Stimulated activated CD4-positive, alpha-beta T cell treated with anti-CD3 and anti-CD28 coated beads, Interleukin-2, amount 100 ng/mL, for 48 hours (primary cell): ENCODE data around the gene NMT1.
"Not testable (repeated sequence)": the region's sequence is repeated elsewhere in the genome, so short reads cannot be mapped to it uniquely, and the experiment has no call there.

ENCODE experiments used
- DNase-seq, 2 donors: peaks; one replicate each; pipeline ENCODE4 v3.0.0-alpha.2; 2020

The NMT1 gene

GRCh38 chr17:45038728-45039634 is 22.1 kb upstream of the NMT1 start:
- DNase-seq: no peak

- DNase-seq: no peak
These were observed 20.7 kb upstream of the NMT1 start for GRCh38 chr17:45040459-45040858.

GRCh38 chr17:45042346-45043120 is 18.6 kb upstream of the NMT1 start:
- no peak for DNase-seq

DNA sequence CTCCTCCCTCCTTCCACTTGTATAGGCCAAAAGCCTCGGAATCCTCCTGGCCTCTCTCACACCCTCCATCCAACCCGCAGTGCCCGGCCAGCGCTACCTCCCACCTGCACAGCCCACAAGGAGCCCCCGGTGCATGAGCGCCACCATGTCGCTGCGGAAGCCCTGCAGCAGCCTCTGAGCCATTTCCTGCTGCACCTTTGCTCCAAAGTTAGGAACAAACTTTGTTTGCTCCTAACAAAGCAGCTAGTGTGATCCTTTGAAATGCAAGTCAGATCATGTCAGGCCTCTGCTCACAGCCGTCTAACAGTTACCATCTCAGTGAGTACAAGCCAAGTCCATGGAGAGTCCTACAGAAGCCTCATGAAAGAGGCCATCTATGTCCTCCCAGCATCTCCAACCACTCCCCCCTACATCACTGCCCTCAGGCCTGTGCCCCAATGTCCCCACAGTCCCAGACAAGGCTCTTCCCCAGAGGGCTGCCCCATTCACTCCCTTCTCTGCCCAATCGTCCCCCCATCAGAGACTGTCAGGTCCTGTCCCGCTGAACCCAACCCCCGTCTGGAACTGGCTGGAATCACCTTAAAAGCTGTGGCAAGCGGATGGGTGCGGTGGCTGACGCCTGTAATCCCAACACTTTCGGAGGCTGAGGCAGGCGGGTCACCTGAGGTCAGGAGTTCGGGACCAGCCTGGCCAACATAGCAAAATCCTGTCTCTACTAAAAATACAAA is 17.1 kb upstream of the NMT1 start:
- no peak for DNase-seq

- DNase-seq: no peak
These were observed 14.5 kb upstream of the NMT1 start for GRCh38 chr17:45046537-45047125.

GRCh38 chr17:45048795-45049563 is 12.1 kb upstream of the NMT1 start:
- DNase-seq: no peak

- peak; percentile 31 to 32 for DNase-seq
These were observed 10.5 kb upstream of the NMT1 start for GRCh38 chr17:45050481-45051059.

DNA sequence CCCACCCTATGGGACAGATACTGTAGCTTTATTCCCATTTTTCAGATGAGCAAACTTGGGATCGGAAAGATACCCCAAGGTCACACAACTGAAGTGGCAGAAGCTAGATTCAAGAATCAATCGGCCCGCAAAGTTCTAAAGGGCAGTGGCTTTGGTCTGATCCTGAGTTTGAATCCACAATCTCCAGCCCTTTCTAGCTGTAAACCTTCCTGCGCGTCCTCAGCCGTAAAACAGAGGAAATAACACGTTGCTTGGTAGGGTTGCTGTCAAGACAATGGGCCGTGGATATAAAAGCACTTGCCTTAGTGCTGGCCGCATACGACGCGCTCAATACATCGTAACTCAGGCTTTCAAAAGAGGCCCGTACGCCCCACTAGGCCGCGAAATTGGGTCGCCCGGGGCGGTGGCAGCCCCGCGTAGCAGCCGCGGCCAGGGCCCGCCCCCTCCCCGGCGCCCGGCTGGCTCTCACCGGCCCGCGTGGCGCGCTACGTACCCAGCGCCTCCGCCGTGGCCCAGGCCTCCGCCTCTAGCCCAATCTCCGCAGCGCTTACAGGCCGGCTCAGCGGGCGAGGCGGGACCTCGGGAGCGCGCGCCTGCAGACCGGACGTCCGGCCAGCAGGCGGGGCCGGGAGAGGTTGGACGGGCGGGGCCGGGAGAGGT is 9.9 kb upstream of the NMT1 start, which contains the start of gene DCAKD:
TSS of gene DCAKD (minus strand) at position 573 of the 660 bp plus-strand sequence. CDS start 16,747 bp downstream, outside the sequence.
- DNase-seq: peak; percentile 86 to 87

DNA sequence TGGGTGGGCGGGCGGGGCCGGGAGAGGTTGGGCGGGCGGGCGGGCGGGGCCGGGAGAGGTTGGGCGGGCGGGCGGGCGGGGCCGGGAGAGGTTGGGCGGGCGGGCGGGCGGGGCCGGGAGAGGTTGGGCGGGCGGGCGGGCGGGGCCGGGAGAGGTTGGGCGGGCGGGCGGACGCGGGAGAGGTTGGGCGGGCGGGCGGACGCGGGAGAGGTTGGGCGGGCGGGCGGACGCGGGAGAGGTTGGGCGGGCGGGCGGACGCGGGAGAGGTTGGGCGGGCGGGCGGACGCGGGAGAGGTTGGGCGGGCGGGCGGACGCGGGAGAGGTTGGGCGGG is 9.4 kb upstream of the NMT1 start:
- DNase-seq: not testable (repeated sequence)

GRCh38 chr17:45052052-45052772 is 8.9 kb upstream of the NMT1 start:
- DNase-seq: peak; percentile 26 to 34

DNA sequence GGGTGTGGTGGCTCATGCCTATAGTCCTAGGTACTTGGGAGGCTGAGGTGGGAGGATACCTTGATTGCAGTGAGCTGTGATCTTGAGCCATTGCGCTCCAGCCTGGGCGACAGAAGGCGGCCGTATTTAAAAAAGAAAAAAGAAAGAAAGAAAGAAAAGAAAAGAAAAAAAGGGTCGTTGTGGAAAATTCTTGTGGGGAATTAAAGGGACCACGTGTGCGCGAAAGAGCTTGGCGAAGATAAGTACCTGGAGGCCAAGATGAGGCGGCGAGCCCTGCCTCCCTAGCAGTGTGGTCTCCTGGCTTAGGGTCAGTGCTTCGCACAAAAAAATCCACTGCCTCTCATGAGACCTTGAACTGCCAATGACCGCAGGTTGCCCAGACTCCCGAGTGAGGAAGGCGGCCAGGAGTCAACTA is 728 bp upstream of the NMT1 start:
- DNase-seq: no peak

DNA sequence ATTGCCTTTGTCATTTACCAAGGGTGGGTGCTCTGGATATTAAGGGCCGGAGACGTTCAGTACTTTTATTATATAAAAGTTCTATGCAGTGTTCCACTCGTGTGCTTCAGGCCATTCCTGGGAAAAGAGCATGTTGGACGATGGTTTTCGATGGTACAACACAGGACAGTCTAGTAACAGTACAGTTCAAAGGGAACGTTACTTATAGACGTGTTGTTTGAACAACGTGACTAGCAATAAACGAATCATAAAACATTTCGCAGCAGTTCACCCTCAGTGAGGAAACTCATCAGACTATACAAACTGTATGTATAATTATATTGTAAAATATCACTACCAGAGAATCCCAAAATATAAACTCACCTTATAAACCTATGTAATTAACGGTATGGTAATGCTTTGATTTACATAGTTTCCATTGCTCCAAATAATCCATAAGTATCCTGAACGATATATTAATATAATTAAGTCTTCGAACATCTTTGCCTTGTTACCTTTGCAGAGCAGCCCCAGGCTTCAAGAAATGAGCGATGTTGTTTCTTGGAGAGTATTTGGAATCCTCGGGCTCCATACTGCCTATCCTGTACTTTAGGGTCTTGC is 589 bp downstream of the NMT1 start:
- DNase-seq: no peak

DNA sequence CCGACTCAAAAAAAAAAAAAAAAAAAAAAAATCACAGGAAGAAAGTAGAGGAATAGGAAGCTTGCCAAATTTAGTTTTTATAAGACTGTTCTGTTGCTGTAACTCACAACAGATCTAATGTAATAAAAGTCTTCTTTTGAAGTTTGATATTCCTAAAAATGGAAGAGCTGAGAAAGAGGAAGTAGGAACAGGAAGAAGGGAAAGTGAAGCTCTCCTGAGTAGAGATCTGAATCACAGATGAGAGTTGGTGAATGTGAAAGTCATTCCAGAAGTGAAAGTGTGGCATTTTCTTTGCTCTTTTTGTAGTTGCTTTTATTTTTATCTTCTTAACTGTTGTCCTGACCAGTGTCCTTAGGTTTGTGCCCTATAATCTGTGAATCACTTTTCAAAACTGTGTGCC is 2.1 kb downstream of the NMT1 start:
- DNase-seq: no peak

DNA sequence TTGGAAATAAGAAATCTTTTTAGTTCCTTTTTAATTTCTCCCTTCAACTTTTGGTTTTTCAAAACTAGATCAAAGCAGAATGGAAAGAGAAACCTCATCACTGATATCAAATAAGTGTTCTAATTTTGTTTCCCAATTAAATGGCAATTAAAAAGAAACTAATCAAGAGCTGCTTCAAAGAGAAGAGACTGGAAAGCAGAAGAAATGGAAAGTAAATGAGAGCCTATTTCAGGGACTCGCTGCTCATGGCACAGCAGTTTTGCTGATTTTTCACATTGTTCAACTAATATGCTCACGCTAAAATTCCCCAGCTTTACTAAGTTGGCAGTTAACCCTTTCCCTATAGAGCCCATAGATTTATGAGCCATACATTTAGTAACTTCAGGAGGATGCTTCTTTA is 6.5 kb downstream of the NMT1 start:
- DNase-seq: no peak

- no peak for DNase-seq
These were observed 8.9 kb downstream of the NMT1 start for GRCh38 chr17:45070001-45070400.

GRCh38 chr17:45070809-45071208 is 9.7 kb downstream of the NMT1 start:
- DNase-seq: no peak

DNA sequence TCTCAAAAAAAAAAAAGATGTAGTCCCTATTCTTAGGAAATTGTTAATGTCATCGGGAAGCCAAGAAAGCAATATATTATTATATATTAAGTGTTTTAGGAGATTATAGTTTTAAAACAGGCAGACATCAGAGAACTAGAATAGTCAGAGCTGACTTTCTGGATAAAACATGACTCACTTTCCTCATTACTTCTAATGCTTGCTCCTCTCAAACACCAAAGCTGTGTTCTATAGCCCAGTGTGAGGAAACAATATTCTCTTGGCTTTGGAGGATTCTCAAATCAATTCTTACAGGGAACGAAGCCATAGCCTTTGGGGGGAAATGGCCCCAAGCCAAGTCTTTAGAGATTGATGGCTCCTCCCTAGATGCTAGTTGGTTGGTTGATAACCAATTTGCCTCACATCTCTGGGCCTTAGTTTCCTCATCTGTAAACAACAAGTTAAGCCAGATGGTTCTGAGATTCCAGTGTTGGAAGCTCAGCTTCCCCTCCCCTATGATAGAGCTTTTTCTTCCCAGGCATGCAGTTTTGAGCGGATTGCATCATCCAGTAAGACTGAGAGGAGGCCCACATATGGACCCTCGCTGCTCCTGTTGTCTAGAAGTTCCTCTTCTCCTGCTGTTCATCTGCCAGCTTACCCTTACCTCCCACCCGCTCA is 12.4 kb downstream of the NMT1 start:
- no peak for DNase-seq

- no peak for DNase-seq
These were observed 16.5 kb downstream of the NMT1 start for GRCh38 chr17:45077643-45078042.

- DNase-seq: no peak
These were observed 20.1 kb downstream of the NMT1 start for GRCh38 chr17:45081047-45081703.
